ENCODE data around the gene ABCA3. TPM values are rescaled to one million over a fixed set of nuclear protein-coding genes. Genes with fewer than 3 reads are reported as not detected.
"Not testable (repeated sequence)": the region's sequence is repeated elsewhere in the genome, so short reads cannot be mapped to it uniquely, and the experiment has no call there.

The ABCA3 gene
- total RNA-seq, 2 experiments from 2014 or later: 7.0 to 7.7 TPM

GRCh38 chr16:2243781-2244180, 96.7 kb downstream of the ABCA3 start:
- Mint-ChIP-seq H3K9me3 (no peaks in the 10 kb centered on the region), H3K36me3 (ENCODE audit: low read depth) (peaks cover 21% of the 10 kb centered on the region), H3K27ac (no peak overlapping the region), H3K27me3 (no peaks in the 10 kb centered on the region), H3K4me1 (ENCODE audit: low read depth) (no peaks in the 10 kb centered on the region), H3K4me3 (no peak overlapping the region)
- Histone ChIP-seq H3K27me3 (ENCODE audit: control insufficient read depth in 1 of 2, insufficient read depth in 2 of 2, low read length in 2 of 2) (no peaks in the 10 kb centered on the region), H3K9me3 (ENCODE audit: control insufficient read depth in 1 of 2, insufficient read depth in 1 of 2, low read length in 2 of 2) (no peaks in the 10 kb centered on the region), H3K4me1 (ENCODE audit: insufficient read depth, low read length) (no peaks in the 10 kb centered on the region), H3K27ac (ENCODE audit: low read depth in 1 of 2, low read length in 2 of 2) (no peak overlapping the region), H3K4me3 (ENCODE audit: low read length) (no peak overlapping the region), H3K36me3 (ENCODE audit: insufficient read depth, low read length) (peaks cover 40% of the 10 kb centered on the region)
- no peak for ATAC-seq (ENCODE audit: poor library complexity)
- DNase-seq: no peak
- intact Hi-C loops (cut with DNase I, micrococcal nuclease): no loop called here
- ChIA-PET CTCF (no interaction called here), POLR2A (no interaction called here)
- TF ChIP-seq, protein P1, sequence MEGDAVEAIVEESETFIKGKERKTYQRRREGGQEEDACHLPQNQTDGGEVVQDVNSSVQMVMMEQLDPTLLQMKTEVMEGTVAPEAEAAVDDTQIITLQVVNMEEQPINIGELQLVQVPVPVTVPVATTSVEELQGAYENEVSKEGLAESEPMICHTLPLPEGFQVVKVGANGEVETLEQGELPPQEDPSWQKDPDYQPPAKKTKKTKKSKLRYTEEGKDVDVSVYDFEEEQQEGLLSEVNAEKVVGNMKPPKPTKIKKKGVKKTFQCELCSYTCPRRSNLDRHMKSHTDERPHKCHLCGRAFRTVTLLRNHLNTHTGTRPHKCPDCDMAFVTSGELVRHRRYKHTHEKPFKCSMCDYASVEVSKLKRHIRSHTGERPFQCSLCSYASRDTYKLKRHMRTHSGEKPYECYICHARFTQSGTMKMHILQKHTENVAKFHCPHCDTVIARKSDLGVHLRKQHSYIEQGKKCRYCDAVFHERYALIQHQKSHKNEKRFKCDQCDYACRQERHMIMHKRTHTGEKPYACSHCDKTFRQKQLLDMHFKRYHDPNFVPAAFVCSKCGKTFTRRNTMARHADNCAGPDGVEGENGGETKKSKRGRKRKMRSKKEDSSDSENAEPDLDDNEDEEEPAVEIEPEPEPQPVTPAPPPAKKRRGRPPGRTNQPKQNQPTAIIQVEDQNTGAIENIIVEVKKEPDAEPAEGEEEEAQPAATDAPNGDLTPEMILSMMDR (IDR thresholded peaks at IDR 0.05): no peak

GRCh38 chr16:2243031-2243528, 97.4 kb downstream of the ABCA3 start:
- Histone ChIP-seq H3K9me3 (ENCODE audit: control insufficient read depth in 1 of 2, insufficient read depth in 1 of 2, low read length in 2 of 2) (no peaks in the 10 kb centered on the region), H3K27ac (ENCODE audit: low read depth in 1 of 2, low read length in 2 of 2) (no peak overlapping the region), H3K4me1 (ENCODE audit: insufficient read depth, low read length) (no peaks in the 10 kb centered on the region), H3K4me3 (ENCODE audit: low read length) (no peak overlapping the region), H3K36me3 (ENCODE audit: insufficient read depth, low read length) (peaks cover 40% of the 10 kb centered on the region), H3K27me3 (ENCODE audit: control insufficient read depth in 1 of 2, insufficient read depth in 2 of 2, low read length in 2 of 2) (no peaks in the 10 kb centered on the region)
- Mint-ChIP-seq H3K27ac (no peak overlapping the region), H3K27me3 (no peaks in the 10 kb centered on the region), H3K9me3 (no peaks in the 10 kb centered on the region), H3K4me1 (ENCODE audit: low read depth) (no peaks in the 10 kb centered on the region), H3K4me3 (no peak overlapping the region), H3K36me3 (ENCODE audit: low read depth) (peaks cover 21% of the 10 kb centered on the region)
- DNase-seq (no peak), ATAC-seq (ENCODE audit: poor library complexity) (no peak)
- intact Hi-C loops (cut with DNase I, micrococcal nuclease): no loop called here
- CTCF ChIA-PET: no interaction called here
- TF ChIP-seq, protein P1 (IDR thresholded peaks at IDR 0.05): no peak
- POLR2A ChIA-PET: interaction anchor here (0.8 kb wide), 1 partner anchor 29 kb away, joined by 3 read pairs; the partner anchor contains the start of gene PGP

- Mint-ChIP-seq H3K4me3 (no peak overlapping the region), H3K27me3 (no peaks in the 10 kb centered on the region), H3K36me3 (ENCODE audit: low read depth) (peaks cover 21% of the 10 kb centered on the region), H3K9me3 (no peaks in the 10 kb centered on the region), H3K4me1 (ENCODE audit: low read depth) (no peaks in the 10 kb centered on the region), H3K27ac (no peak overlapping the region)
- CTCF ChIA-PET: no interaction called here
- Histone ChIP-seq H3K27me3 (ENCODE audit: control insufficient read depth in 1 of 2, insufficient read depth in 2 of 2, low read length in 2 of 2) (no peaks in the 10 kb centered on the region), H3K9me3 (ENCODE audit: control insufficient read depth in 1 of 2, insufficient read depth in 1 of 2, low read length in 2 of 2) (no peaks in the 10 kb centered on the region), H3K27ac (ENCODE audit: low read depth in 1 of 2, low read length in 2 of 2) (no peak overlapping the region), H3K4me3 (ENCODE audit: low read length) (no peak overlapping the region), H3K36me3 (ENCODE audit: insufficient read depth, low read length) (peaks cover 40% of the 10 kb centered on the region), H3K4me1 (ENCODE audit: insufficient read depth, low read length) (no peaks in the 10 kb centered on the region)
- ATAC-seq (ENCODE audit: poor library complexity) (no peak), DNase-seq (no peak)
- TF ChIP-seq, protein P1 (IDR thresholded peaks at IDR 0.05): no peak
- POLR2A ChIA-PET: interaction anchor here (0.8 kb wide), 1 partner anchor 28 kb away, joined by 3 read pairs; the partner anchor contains the start of gene PGP
- intact Hi-C loops (cut with DNase I, micrococcal nuclease): no loop called here
Observed at GRCh38 chr16:2242598-2242997, 97.9 kb downstream of the ABCA3 start.

DNA sequence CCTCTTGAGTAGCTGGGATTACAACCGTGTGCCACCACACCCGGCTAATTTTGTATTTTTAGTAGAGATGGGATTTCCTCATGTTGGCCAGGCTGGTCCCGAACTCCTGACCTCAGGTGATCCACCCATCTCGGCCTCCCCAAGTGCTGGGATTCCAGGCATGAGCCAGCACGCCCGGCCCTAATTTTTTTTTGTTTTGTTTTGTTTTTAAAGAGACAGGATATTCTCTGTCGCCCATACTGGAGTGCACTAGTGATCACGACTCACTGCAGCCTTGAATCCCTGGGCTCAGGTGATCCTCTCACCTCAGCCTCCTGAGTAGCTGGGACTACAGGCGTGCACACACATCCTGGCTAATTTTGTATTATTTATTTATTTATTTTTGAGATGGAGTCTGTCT, 100.2 kb downstream of the ABCA3 start:
- H3K27me3 Mint-ChIP-seq; DNase-seq; H3K4me3 ChIP-seq (ENCODE audit: low read length); H3K27ac Mint-ChIP-seq; H3K9me3 ChIP-seq (ENCODE audit: control insufficient read depth in 1 of 2, insufficient read depth in 1 of 2, low read length in 2 of 2); intact Hi-C loops (cut with DNase I, micrococcal nuclease); ATAC-seq (ENCODE audit: poor library complexity); H3K4me3 Mint-ChIP-seq; H3K27ac ChIP-seq (ENCODE audit: low read depth in 1 of 2, low read length in 2 of 2); H3K4me1 Mint-ChIP-seq (ENCODE audit: low read depth); H3K9me3 Mint-ChIP-seq; CTCF ChIA-PET: not testable (repeated sequence)
- peaks cover 11% of the 10 kb centered on the region for H3K4me1 ChIP-seq (ENCODE audit: insufficient read depth, low read length)
- peaks cover 0 to 12% of the 10 kb centered on the region in 2 experiments for H3K27me3 ChIP-seq (ENCODE audit: control insufficient read depth in 1 of 2, insufficient read depth in 2 of 2, low read length in 2 of 2)
- H3K36me3 Mint-ChIP-seq (ENCODE audit: low read depth): peaks cover 23% of the 10 kb centered on the region
- POLR2A ChIA-PET: interaction anchor here (0.7 kb wide), 1 partner anchor 28 kb away, joined by 3 read pairs; no protein-coding TSS in a partner anchor
- H3K36me3 ChIP-seq (ENCODE audit: insufficient read depth, low read length): peaks cover 29% of the 10 kb centered on the region
